SK-N-SH treated with all-trans-retinoic acid at 6 μM for 48 hours (cell line): ENCODE data around the gene CDC14B.

Source experiments
- ARNTL ChIP-seq: fragments of 450-650 bp; formaldehyde crosslinking; IDR thresholded peaks from 2 replicates; pipeline ENCODE4 v1.5.0; 2020; ENCODE audit warnings: low read depth, mild to moderate bottlenecking, moderate library complexity, borderline replicate concordance
- BACH2 ChIP-seq: fragments of 250-450 bp; sonication (Bioruptor Pico); IDR thresholded peaks from 2 replicates; pipeline ENCODE4 v1.9.0; 2021; ENCODE audit warnings: mild to moderate bottlenecking, borderline replicate concordance
- CREB5 ChIP-seq: fragments of 250-450 bp; sonication (Bioruptor Pico); IDR thresholded peaks from 2 replicates; pipeline ENCODE4 v1.5.1; 2020; ENCODE audit warnings: low read depth, mild to moderate bottlenecking, moderate library complexity
- CSDC2 ChIP-seq: fragments of 250-450 bp; sonication (Bioruptor Pico); IDR thresholded peaks from 2 replicates; pipeline ENCODE4 v1.5.0; 2020; ENCODE audit warnings: mild to moderate bottlenecking, moderate library complexity
- GLIS3 ChIP-seq: fragments of 250-450 bp; sonication (Bioruptor Pico); IDR thresholded peaks from 2 replicates; pipeline ENCODE4 v1.5.0; 2020; ENCODE audit warnings: mild to moderate bottlenecking, moderate library complexity
- ISL1 ChIP-seq: fragments of 250-450 bp; sonication (Bioruptor Pico); IDR thresholded peaks from 2 replicates; pipeline ENCODE4 v2.1.2; 2022; ENCODE audit warnings: mild to moderate bottlenecking, moderate library complexity
- OSR1 ChIP-seq: fragments of 250-450 bp; sonication (Bioruptor Pico); IDR thresholded peaks from 2 replicates; pipeline ENCODE4 v1.8.0; 2022; ENCODE audit warnings: moderate library complexity, mild to moderate bottlenecking, inconsistent platforms
- PPARA ChIP-seq: fragments of 250-450 bp; sonication (Bioruptor Pico); IDR thresholded peaks from 2 replicates; pipeline ENCODE4 v1.5.0; 2020; ENCODE audit warnings: mild to moderate bottlenecking, borderline replicate concordance
- RARB ChIP-seq: fragments of 250-450 bp; sonication (Bioruptor Pico); IDR thresholded peaks from 2 replicates; pipeline ENCODE4 v1.8.0; 2021; ENCODE audit warnings: mild to moderate bottlenecking, moderate library complexity
- TCF4 ChIP-seq: fragments of 250-450 bp; sonication (Bioruptor Pico); IDR thresholded peaks from 2 replicates; pipeline ENCODE4 v1.8.0; 2021; ENCODE audit warnings: mild to moderate bottlenecking, moderate library complexity, borderline replicate concordance
- ZFP30 ChIP-seq: fragments of 450-650 bp; formaldehyde crosslinking; IDR thresholded peaks from 2 replicates; pipeline ENCODE4 v1.5.0; 2022; ENCODE audit warnings: mild to moderate bottlenecking, moderate library complexity
- ZNF70 ChIP-seq: fragments of 450-650 bp; formaldehyde crosslinking; IDR thresholded peaks from 2 replicates; pipeline ENCODE4 v1.5.0; 2020; ENCODE audit warnings: mild to moderate bottlenecking, moderate library complexity
- ZNF8 ChIP-seq: fragments of 450-650 bp; formaldehyde crosslinking; IDR thresholded peaks from 2 replicates; pipeline ENCODE4 v1.5.0; 2020; ENCODE audit warnings: mild to moderate bottlenecking, moderate library complexity
- TF ChIP-seq, protein P1 (sequence below): fragments of 250-450 bp; sonication (Bioruptor Pico); IDR thresholded peaks from 2 replicates; pipeline ENCODE4 v1.8.0; 2020; ENCODE audit warnings: mild to moderate bottlenecking, moderate library complexity, borderline replicate concordance

DNA sequence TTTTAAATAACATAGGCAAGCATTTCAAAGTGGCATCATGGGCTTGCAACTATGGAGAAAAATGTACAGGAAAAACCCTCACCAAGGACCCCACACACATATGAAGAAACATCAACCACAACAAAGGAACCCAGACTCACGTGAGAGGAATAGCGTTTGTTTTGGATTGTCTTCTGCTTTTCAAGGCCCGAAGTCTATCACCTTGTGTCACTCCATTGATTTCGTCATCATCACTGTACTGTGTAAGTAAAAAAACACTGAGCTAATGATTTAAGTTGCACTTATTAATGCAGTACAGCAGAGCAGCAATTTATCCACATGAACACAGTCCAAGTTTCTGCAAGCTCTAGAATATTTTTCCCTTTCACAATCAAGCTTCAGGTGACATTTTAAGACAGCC lies 97.3 kb downstream of the CDC14B start:
- TF ChIP-seq, protein P1, sequence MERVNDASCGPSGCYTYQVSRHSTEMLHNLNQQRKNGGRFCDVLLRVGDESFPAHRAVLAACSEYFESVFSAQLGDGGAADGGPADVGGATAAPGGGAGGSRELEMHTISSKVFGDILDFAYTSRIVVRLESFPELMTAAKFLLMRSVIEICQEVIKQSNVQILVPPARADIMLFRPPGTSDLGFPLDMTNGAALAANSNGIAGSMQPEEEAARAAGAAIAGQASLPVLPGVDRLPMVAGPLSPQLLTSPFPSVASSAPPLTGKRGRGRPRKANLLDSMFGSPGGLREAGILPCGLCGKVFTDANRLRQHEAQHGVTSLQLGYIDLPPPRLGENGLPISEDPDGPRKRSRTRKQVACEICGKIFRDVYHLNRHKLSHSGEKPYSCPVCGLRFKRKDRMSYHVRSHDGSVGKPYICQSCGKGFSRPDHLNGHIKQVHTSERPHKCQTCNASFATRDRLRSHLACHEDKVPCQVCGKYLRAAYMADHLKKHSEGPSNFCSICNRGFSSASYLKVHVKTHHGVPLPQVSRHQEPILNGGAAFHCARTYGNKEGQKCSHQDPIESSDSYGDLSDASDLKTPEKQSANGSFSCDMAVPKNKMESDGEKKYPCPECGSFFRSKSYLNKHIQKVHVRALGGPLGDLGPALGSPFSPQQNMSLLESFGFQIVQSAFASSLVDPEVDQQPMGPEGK (CRISPR knock-in tag), result no peak
- TF ChIP-seq TCF4 (no peak), ZNF8 (CRISPR knock-in tag) (no peak), ISL1 (CRISPR knock-in tag) (no peak), RARB (CRISPR knock-in tag) (no peak), OSR1 (CRISPR knock-in tag) (no peak), PPARA (CRISPR knock-in tag) (no peak), CREB5 (no peak), GLIS3 (no peak), ZNF70 (CRISPR knock-in tag) (no peak), CSDC2 (no peak), BACH2 (CRISPR knock-in tag) (no peak), ARNTL (CRISPR knock-in tag) (no peak), ZFP30 (CRISPR knock-in tag) (no peak)
